ENCODE results near the gene PTPN22. TPM values are rescaled to one million over a fixed set of nuclear protein-coding genes. Genes with fewer than 3 reads are reported as not detected.
"Not testable (repeated sequence)": the region's sequence is repeated elsewhere in the genome, so short reads cannot be mapped to it uniquely, and the experiment has no call there.

PTPN22 gene
- total RNA-seq, 2 experiments from 2014 or later: 42.4 to 52.6 TPM

DNA sequence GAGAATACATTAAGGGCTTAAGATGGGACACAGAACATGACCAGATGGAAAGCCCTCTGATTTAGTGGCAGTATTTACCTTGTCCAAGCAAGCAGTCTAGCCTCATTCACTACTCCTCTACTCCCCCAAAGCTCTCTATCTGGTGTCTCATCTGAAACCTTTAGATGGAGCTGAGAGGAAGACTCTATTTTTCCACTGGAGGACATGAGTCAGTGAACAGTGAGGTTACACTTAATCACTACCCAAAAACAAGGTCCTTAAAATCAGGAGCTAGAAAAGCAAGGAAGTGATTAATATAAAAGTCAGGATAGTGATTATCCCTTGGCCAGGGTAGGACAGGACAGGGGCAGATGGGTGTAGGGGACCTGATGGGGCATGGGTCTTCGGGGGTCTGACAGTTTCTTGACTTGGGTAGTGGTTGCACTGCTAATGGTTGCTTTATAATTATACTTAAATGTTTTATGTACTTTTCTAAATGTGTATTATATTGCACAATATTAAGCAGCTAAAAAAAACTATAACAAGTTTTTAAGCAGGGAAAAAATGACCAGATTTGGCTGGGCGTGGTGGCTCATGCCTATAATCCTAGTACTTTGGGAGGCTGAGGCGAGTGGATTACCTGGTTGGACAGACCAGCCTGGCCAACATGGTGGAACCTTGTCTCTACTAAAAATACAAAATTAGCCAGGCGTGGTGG, 3.0 kb downstream of the PTPN22 start:
- Mint-ChIP-seq H3K27me3 (no peaks in the 10 kb centered on the region), H3K36me3 (ENCODE audit: low read depth) (peaks cover 19% of the 10 kb centered on the region), H3K4me3 (peak overlapping the region; percentile 84), H3K9me3 (ENCODE audit: low read depth) (no peaks in the 10 kb centered on the region), H3K4me1 (peaks cover 54% of the 10 kb centered on the region), H3K27ac (peak overlapping the region; percentile 99)
- ChIA-PET POLR2A (interaction anchor here (0.6 to 2.6 kb wide), 7 partner anchors 36 to 169 kb away, joined by 3 to 11 read pairs (median 4); partner anchors contain the start of genes AP4B1, DCLRE1B, HIPK1 and RSBN1), CTCF (interaction anchor here (1.1 to 3.4 kb wide), 5 partner anchors 12 to 78 kb away, joined by 3 to 14 read pairs (median 5); partner anchors contain the start of genes AP4B1 and DCLRE1B)
- ATAC-seq (peak; percentile 61), DNase-seq (peak; percentile 16)
- intact Hi-C loops (cut with DNase I, micrococcal nuclease): no loop called here

DNA sequence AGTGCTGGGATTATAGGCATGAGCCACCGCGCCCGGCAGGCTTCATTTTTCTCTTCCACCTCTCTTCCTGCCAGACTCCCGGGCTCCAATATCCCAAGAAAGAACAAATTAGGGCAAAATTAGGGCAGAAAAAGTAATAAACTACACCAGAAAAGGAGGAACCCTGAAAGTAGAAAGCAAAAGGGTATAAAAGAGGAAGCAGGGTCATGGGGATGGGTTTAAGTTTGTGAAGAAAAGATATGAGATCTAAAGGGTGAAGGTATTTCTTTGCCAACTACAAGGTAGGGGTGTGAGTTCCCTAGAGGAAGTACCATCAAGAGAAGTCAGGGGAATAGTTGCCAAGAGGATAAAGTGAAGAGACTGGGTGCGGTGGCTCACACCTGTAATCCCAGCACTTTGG, 9.9 kb downstream of the PTPN22 start:
- Mint-ChIP-seq H3K27ac (peak overlapping the region; percentile 53), H3K4me3 (no peak overlapping the region), H3K4me1 (peaks cover 41% of the 10 kb centered on the region), H3K36me3 (ENCODE audit: low read depth) (peaks cover 42% of the 10 kb centered on the region), H3K27me3 (no peaks in the 10 kb centered on the region), H3K9me3 (ENCODE audit: low read depth) (no peaks in the 10 kb centered on the region)
- DNase-seq (no peak), ATAC-seq (no peak)
- POLR2A ChIA-PET: no interaction called here
- CTCF ChIA-PET: interaction anchor here (2.6 kb wide), 1 partner anchor 11 kb away, joined by 10 read pairs; no protein-coding TSS in a partner anchor
- intact Hi-C loops (cut with DNase I, micrococcal nuclease): no loop called here

DNA sequence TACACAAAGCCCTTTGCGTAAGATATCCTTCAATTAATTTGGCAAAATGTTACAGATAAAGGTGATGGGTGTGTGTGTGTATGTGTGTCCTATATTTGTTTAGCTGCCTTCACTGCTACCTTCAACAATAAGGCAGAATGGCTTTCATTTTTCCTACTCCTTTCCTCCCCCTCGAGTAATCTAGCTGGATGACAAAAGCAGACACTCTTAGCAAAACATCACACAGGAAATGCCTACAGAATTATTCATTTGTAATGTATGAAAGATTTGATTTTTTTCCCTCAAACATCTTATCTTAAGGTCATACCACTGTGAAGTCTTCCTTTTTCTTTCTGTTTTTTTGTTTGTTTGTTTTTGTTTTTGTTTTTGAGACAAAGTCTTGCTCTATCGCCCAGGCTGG, 10.6 kb downstream of the PTPN22 start:
- peaks cover 49% of the 10 kb centered on the region for H3K36me3 Mint-ChIP-seq (ENCODE audit: low read depth)
- H3K27me3 Mint-ChIP-seq: no peaks in the 10 kb centered on the region
- peak; percentile 42 for ATAC-seq
- DNase-seq: no peak
- H3K9me3 Mint-ChIP-seq (ENCODE audit: low read depth): no peaks in the 10 kb centered on the region
- POLR2A ChIA-PET: no interaction called here
- H3K4me3 Mint-ChIP-seq: no peak overlapping the region
- CTCF ChIA-PET: interaction anchor here (1.0 to 2.6 kb wide), 6 partner anchors 10 to 115 kb away, joined by 3 to 10 read pairs (median 6); partner anchors contain the start of genes AP4B1 and HIPK1
- H3K27ac Mint-ChIP-seq: peak overlapping the region; percentile 71
- H3K4me1 Mint-ChIP-seq: peaks cover 40% of the 10 kb centered on the region
- intact Hi-C loops (cut with DNase I, micrococcal nuclease): no loop called here

DNA sequence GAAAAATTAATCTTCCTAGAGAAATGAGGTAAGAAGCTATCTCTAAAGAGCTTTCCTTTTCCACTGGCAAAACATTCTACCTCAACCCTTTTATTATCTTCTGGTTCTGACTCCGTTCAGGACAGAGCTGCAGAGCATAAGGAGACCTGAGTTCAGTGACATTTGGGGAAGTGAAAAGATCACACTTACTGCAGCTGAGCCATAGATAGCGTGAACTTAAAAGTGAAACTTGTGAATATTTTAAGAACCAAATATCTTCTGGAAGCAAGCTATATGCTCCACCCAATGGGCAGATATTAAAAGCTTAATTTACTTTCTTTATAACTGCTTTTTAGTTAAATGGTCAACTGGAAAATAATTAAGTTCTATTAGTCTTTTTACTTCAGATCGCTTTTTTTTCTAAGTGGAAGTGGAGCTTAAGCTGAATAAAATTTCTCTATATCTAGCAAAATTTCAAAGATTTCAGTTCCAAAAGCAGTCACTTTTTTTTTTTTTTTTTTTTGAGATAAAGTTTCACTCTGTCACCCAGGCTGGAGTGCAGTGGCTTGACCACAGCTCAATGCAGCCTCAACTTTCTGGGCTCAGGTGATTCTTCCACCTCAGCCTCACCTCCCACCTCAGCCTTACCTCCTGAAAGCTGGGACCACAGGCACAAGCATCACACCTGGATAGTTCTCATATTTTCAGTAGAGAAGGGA, 11.9 kb downstream of the PTPN22 start:
- peaks cover 39% of the 10 kb centered on the region for H3K4me1 Mint-ChIP-seq
- no peaks in the 10 kb centered on the region for H3K27me3 Mint-ChIP-seq
- ChIA-PET POLR2A (interaction anchor here (0.7 to 1.2 kb wide), 5 partner anchors 8 to 87 kb away, joined by 3 to 5 read pairs (median 4); no protein-coding TSS in a partner anchor), CTCF (interaction anchor here (0.7 to 2.6 kb wide), 8 partner anchors 9 to 80 kb away, joined by 3 to 10 read pairs (median 4); partner anchors contain the start of gene AP4B1)
- H3K4me3 Mint-ChIP-seq: no peak overlapping the region
- peaks cover 53% of the 10 kb centered on the region for H3K36me3 Mint-ChIP-seq (ENCODE audit: low read depth)
- peak overlapping the region; percentile 55 for H3K27ac Mint-ChIP-seq
- DNase-seq (no peak), ATAC-seq (peak; percentile 63)
- H3K9me3 Mint-ChIP-seq (ENCODE audit: low read depth): no peaks in the 10 kb centered on the region
- intact Hi-C loops (cut with DNase I, micrococcal nuclease): no loop called here

DNA sequence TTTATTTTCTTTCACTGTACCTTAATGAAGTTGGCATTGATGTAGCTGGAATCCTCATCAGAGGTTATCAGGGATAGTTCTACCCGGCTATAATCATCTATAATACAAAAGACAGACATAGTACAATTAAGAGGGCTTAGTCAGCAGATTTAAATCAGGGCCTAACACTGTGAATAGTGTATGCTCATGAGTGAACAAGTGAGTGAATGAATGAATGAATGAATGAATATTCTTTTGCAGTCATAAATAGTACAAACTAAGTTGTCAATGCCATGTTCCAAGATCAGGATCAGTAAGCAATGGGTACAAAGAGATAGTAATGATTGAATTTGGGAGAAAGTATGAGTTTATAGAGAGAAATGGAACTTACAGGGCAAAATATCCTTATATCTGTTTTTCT, 12.5 kb downstream of the PTPN22 start:
- H3K4me3 Mint-ChIP-seq: no peak overlapping the region
- H3K27ac Mint-ChIP-seq: no peak overlapping the region
- ATAC-seq (no peak), DNase-seq (no peak)
- no peaks in the 10 kb centered on the region for H3K9me3 Mint-ChIP-seq (ENCODE audit: low read depth)
- intact Hi-C loops (cut with DNase I, micrococcal nuclease): no loop called here
- H3K4me1 Mint-ChIP-seq: peaks cover 45% of the 10 kb centered on the region
- ChIA-PET CTCF (interaction anchor here (0.9 to 2.6 kb wide), 5 partner anchors 8 to 80 kb away, joined by 3 to 10 read pairs (median 4); no protein-coding TSS in a partner anchor), POLR2A (interaction anchor here (1.0 to 1.2 kb wide), 3 partner anchors 8 to 73 kb away, joined by 4 to 5 read pairs (median 4); no protein-coding TSS in a partner anchor)
- peaks cover 57% of the 10 kb centered on the region for H3K36me3 Mint-ChIP-seq (ENCODE audit: low read depth)
- H3K27me3 Mint-ChIP-seq: no peaks in the 10 kb centered on the region

DNA sequence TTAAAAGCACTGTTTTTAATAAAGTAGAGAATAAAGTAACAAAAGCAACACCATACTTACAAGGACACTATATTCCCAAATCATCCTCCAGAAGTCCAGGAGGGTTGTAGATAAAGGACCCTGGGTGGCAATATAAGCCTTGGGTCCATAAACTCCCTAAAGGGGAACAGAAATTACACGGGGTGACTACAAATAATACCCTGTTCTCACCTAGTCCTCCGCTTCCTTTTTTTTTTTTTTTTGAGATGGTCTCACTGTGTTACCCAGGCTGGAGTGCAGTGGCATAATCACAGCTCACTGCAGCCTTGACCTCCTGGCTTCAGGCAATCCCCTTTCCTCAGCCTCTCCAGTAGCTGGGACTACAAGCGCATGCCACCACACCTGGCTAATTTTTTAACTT, 13.1 kb downstream of the PTPN22 start:
- Mint-ChIP-seq H3K27me3 (no peaks in the 10 kb centered on the region), H3K4me1 (peaks cover 43% of the 10 kb centered on the region), H3K36me3 (ENCODE audit: low read depth) (peaks cover 57% of the 10 kb centered on the region), H3K27ac (no peak overlapping the region), H3K9me3 (ENCODE audit: low read depth) (no peaks in the 10 kb centered on the region), H3K4me3 (no peak overlapping the region)
- intact Hi-C loops (cut with DNase I, micrococcal nuclease): no loop called here
- ATAC-seq: no peak
- no peak for DNase-seq
- ChIA-PET POLR2A (no interaction called here), CTCF (no interaction called here)

DNA sequence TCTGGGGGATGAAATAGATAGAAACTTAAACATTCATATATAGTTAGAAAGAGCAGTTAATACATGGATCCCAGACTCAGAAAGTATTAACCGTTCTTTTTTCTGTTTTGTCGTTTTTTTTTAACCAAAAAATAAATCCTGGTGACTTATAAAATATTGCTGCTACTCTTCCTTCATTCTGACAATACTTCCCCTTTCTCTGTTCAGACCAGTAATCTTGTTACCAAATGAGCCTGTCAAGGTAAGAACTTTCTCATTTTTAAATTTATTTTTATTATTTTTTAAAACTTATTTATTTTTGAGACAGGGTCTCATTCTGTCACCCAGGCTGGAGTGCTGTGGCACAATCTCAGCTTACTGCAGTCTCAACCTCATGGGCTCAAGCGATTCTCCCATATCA, 13.7 kb downstream of the PTPN22 start:
- DNase-seq (no peak), ATAC-seq (no peak)
- H3K4me3 Mint-ChIP-seq: no peak overlapping the region
- H3K4me1 Mint-ChIP-seq: peaks cover 39% of the 10 kb centered on the region
- H3K27ac Mint-ChIP-seq: no peak overlapping the region
- H3K36me3 Mint-ChIP-seq (ENCODE audit: low read depth): peaks cover 51% of the 10 kb centered on the region
- no peaks in the 10 kb centered on the region for H3K27me3 Mint-ChIP-seq
- ChIA-PET CTCF (interaction anchor here (1.4 kb wide), 1 partner anchor 71 kb away, joined by 3 read pairs; the partner anchor contains the start of gene HIPK1), POLR2A (no interaction called here)
- H3K9me3 Mint-ChIP-seq (ENCODE audit: low read depth): no peaks in the 10 kb centered on the region
- intact Hi-C loops (cut with DNase I, micrococcal nuclease): no loop called here

DNA sequence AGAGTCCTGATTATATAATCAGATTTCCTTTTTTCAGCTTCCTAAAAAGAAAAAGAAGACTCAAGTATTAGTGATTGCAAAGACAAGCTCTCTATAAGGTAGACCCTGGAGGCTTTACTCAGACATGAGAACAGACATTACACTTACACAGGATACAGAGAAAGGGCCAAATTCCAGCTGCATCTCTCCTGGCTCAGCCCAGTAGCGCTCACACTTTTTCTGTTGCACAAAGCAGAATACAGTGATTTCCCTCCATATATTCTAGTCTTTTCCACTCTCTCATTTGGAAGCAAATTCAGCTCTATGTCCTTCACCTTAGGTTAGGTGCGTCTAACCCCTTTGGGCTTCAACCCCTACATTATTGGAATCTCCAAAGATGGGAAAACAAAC, 15.1 kb downstream of the PTPN22 start:
- Mint-ChIP-seq H3K36me3 (ENCODE audit: low read depth) (peaks cover 54% of the 10 kb centered on the region), H3K4me1 (peaks cover 30% of the 10 kb centered on the region), H3K4me3 (no peak overlapping the region), H3K27me3 (no peaks in the 10 kb centered on the region), H3K9me3 (ENCODE audit: low read depth) (no peaks in the 10 kb centered on the region), H3K27ac (no peak overlapping the region)
- POLR2A ChIA-PET: no interaction called here
- CTCF ChIA-PET: interaction anchor here (0.9 to 2.3 kb wide), 5 partner anchors 13 to 91 kb away, joined by 3 to 7 read pairs (median 3); partner anchors contain the start of gene HIPK1
- ATAC-seq (no peak), DNase-seq (no peak)
- intact Hi-C loops (cut with DNase I, micrococcal nuclease): no loop called here

DNA sequence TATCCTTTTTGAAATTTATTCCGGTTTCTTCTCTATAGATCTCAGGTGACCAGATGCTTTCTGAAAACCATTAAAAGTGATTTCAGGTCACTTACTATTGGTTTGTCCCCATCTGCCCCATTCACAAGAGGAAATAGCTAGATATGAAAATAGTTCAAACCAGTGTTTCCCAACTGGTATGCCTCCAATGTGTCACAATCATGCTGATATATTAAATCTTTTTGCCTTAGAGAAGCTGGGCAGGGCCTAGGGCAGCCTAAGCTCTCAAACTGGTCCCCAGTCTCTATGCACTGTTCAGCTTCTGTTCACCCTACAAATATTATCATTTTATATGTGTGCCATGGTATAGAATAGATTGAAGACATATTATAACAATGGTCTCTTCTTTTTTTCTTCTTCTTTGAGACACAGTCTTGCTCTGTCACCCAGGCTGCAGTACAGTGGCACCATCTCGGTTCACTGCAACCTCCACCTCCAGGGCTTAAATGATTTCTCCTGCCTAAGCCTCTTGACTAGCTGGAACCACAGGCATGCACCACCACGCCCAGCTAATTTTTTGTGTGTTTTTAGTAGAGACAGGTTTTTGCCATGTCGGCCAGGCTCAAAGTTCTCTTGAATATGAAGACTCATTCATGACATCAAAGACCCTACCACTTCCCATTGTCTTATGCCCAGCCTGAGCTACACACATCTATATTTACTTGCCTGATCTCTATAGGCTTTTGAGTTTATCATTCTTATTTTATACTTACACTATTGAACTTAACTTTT, 15.7 kb downstream of the PTPN22 start:
- H3K9me3 Mint-ChIP-seq (ENCODE audit: low read depth): no peaks in the 10 kb centered on the region
- intact Hi-C loops (cut with DNase I, micrococcal nuclease): no loop called here
- ATAC-seq (no peak), DNase-seq (no peak)
- POLR2A ChIA-PET: no interaction called here
- no peak overlapping the region for H3K4me3 Mint-ChIP-seq
- H3K27me3 Mint-ChIP-seq: no peaks in the 10 kb centered on the region
- H3K27ac Mint-ChIP-seq: no peak overlapping the region
- CTCF ChIA-PET: interaction anchor here (1.0 to 2.3 kb wide), 4 partner anchors 14 to 22 kb away, joined by 3 to 7 read pairs (median 4); no protein-coding TSS in a partner anchor
- H3K4me1 Mint-ChIP-seq: peaks cover 30% of the 10 kb centered on the region
- peaks cover 54% of the 10 kb centered on the region for H3K36me3 Mint-ChIP-seq (ENCODE audit: low read depth)

DNA sequence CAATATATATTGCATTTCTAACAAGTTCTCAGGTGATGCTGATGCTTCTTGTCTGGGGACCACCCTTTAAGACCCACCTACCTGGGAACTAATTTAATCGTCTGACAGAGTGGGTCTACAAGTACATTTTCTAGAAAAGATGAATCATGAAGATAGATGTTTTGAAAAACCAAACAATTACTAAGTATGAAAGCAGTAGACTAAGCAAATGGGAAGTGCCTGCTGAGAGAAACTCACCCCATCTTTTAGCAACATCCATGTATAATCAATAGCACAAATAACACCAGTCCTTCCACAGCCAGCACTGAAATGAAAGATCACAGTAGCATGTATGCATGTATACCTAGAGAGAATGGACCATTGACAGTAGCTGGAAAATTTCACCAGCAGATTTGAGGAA, 17.3 kb downstream of the PTPN22 start:
- DNase-seq (no peak), ATAC-seq (peak; percentile 53)
- intact Hi-C loops (cut with DNase I, micrococcal nuclease): no loop called here
- Mint-ChIP-seq H3K4me1 (peaks cover 27% of the 10 kb centered on the region), H3K4me3 (no peak overlapping the region), H3K9me3 (ENCODE audit: low read depth) (no peaks in the 10 kb centered on the region), H3K27me3 (no peaks in the 10 kb centered on the region), H3K36me3 (ENCODE audit: low read depth) (peaks cover 58% of the 10 kb centered on the region), H3K27ac (peak overlapping the region; percentile 37)
- CTCF ChIA-PET: no interaction called here
- POLR2A ChIA-PET: no interaction called here

DNA sequence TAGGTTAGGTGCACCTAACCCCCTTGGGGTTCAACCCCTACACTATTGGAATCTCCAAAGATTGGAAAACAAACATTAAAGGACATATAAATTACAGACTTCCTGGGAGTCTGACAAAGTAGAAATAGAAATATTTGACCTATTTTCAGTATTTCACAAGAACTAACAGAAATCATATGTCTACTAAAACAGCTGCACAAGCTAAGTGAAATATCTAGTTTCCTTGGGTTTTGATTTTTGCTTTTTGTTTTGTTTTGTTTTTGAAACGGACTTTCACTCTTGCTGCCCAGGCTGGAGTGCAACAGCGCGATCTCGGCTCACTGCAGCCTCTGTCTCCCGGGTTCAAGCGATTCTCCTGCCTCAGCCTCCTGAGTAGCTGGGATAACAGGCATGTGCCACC, 18.8 kb downstream of the PTPN22 start:
- POLR2A ChIA-PET; H3K27ac Mint-ChIP-seq; intact Hi-C loops (cut with DNase I, micrococcal nuclease); H3K9me3 Mint-ChIP-seq (ENCODE audit: low read depth); ATAC-seq; DNase-seq; H3K27me3 Mint-ChIP-seq; H3K4me3 Mint-ChIP-seq: not testable (repeated sequence)
- peaks cover 23% of the 10 kb centered on the region for H3K4me1 Mint-ChIP-seq
- peaks cover 54% of the 10 kb centered on the region for H3K36me3 Mint-ChIP-seq (ENCODE audit: low read depth)
- CTCF ChIA-PET: interaction anchor here (4.3 kb wide), 1 partner anchor 17 kb away, joined by 13 read pairs; no protein-coding TSS in a partner anchor

All from activated CD4-positive, alpha-beta T cell treated with anti-CD3 and anti-CD28 coated beads for 36 hours (primary cell).